Measurements from ENCODE around the gene FBXO15. TPM values are rescaled to one million over a fixed set of nuclear protein-coding genes. Genes with fewer than 3 reads are reported as not detected.
A peak's percentile ranks its signal among the peaks of the same experiment; 100 is the strongest.

FBXO15 gene
- total RNA-seq, 1 donor from 2014 or later: not detected

GRCh38 chr18:74081966-74082741 lies 65.5 kb downstream of the FBXO15 start:
- TF ChIP-seq, protein P1, sequence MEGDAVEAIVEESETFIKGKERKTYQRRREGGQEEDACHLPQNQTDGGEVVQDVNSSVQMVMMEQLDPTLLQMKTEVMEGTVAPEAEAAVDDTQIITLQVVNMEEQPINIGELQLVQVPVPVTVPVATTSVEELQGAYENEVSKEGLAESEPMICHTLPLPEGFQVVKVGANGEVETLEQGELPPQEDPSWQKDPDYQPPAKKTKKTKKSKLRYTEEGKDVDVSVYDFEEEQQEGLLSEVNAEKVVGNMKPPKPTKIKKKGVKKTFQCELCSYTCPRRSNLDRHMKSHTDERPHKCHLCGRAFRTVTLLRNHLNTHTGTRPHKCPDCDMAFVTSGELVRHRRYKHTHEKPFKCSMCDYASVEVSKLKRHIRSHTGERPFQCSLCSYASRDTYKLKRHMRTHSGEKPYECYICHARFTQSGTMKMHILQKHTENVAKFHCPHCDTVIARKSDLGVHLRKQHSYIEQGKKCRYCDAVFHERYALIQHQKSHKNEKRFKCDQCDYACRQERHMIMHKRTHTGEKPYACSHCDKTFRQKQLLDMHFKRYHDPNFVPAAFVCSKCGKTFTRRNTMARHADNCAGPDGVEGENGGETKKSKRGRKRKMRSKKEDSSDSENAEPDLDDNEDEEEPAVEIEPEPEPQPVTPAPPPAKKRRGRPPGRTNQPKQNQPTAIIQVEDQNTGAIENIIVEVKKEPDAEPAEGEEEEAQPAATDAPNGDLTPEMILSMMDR (IDR thresholded peaks at IDR 0.05; ENCODE audit: borderline replicate concordance): peak; percentile 53
- DNase-seq: peak; percentile 28
- Histone ChIP-seq H3K27me3 (ENCODE audit: low read depth) (peaks cover 8% of the 10 kb centered on the region), H3K4me1 (no peaks in the 10 kb centered on the region), H3K9me3 (replicated peaks) (no peaks in the 10 kb centered on the region), H3K4me3 (no peak overlapping the region), H3K36me3 (no peaks in the 10 kb centered on the region), H3K27ac (replicated peaks) (no peak overlapping the region)
- intact Hi-C loops (cut with micrococcal nuclease): no loop called here

DNA sequence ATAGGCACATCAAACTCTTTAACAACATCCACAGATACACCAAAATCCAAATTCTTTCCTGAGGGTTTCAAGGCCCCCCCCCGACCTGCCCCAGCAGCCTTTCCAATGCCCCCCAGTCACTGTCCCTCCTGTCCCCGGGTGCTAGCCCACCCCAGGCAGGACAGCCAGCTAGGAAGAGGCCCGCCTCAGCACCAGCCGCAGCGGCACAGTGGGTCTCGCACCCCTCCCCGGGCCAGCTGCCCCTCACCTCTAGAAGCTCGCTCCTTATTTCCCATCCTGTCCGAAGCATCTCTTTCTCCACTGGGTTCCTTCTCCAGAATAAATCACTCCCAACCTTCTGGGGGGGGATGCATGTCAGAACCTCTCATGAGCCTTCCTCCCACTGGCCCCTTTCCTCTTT lies 69.4 kb downstream of the FBXO15 start:
- intact Hi-C loops (cut with micrococcal nuclease): no loop called here
- H3K4me3 ChIP-seq: no peak overlapping the region

GRCh38 chr18:74074668-74075564 lies 72.7 kb downstream of the FBXO15 start:
- intact Hi-C loops (cut with micrococcal nuclease): no loop called here
- no peak for DNase-seq
- H3K9me3 ChIP-seq (replicated peaks): no peaks in the 10 kb centered on the region
- no peaks in the 10 kb centered on the region for H3K4me1 ChIP-seq
- TF ChIP-seq, protein P1 (IDR thresholded peaks at IDR 0.05; ENCODE audit: borderline replicate concordance): no peak
- H3K36me3 ChIP-seq: no peaks in the 10 kb centered on the region
- H3K4me3 ChIP-seq: no peak overlapping the region
- H3K27ac ChIP-seq (replicated peaks): no peak overlapping the region
- H3K27me3 ChIP-seq (ENCODE audit: low read depth): peaks cover 14% of the 10 kb centered on the region

More for the DNA sequence above, 69.4 kb downstream of the FBXO15 start:
- Histone ChIP-seq H3K9me3 (replicated peaks) (no peaks in the 10 kb centered on the region), H3K4me1 (no peaks in the 10 kb centered on the region), H3K27ac (replicated peaks) (no peak overlapping the region), H3K36me3 (no peaks in the 10 kb centered on the region), H3K27me3 (ENCODE audit: low read depth) (peaks cover 14% of the 10 kb centered on the region)
- TF ChIP-seq, protein P1 (IDR thresholded peaks at IDR 0.05; ENCODE audit: borderline replicate concordance): no peak
- no peak for DNase-seq

DNA sequence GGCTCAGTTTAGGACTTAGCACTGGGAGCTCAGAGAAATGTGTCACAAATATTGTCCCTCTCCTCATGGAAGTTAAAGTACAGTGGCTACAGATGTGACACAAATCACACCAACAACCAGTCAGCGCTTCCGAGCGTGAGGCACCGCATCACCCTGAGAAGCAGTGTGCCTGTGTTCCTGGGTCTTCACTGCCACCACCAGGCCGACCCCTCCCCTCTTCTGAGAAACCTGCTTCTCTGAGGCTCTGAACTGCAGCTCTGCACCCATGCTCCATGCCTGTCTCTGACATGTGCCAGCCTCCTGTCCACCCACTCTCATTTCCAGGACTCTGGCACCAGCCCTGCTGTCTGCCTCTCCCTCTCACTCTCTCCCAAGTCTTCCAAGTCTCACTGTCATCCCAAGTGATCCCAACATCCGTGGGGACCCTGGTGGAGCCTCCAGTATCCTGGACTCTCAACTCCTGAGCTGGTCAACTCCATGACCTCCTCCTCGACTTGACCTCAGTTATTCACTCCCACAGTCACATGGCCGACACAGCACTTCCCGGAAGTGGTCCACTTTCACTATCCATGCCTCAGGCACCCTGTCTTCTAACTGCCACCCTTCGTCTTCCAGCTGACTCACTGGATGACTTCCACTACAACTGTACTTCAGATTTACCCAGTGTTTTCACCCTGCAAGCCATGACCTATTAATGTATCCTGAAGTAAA lies 73.5 kb downstream of the FBXO15 start:
- H3K27me3 ChIP-seq (ENCODE audit: low read depth): peaks cover 14% of the 10 kb centered on the region
- H3K4me1 ChIP-seq: no peaks in the 10 kb centered on the region
- H3K27ac ChIP-seq (replicated peaks): no peak overlapping the region
- TF ChIP-seq, protein P1 (IDR thresholded peaks at IDR 0.05; ENCODE audit: borderline replicate concordance): no peak
- H3K36me3 ChIP-seq: no peaks in the 10 kb centered on the region
- no peak for DNase-seq
- H3K4me3 ChIP-seq: no peak overlapping the region
- no peaks in the 10 kb centered on the region for H3K9me3 ChIP-seq (replicated peaks)
- intact Hi-C loops (cut with micrococcal nuclease): no loop called here
